Measurements from ENCODE around the gene TNRC18.

Gene TNRC18

GRCh38 chr7:5300366-5300765 lies 123.3 kb downstream of the TNRC18 start:
- no peak for ATAC-seq
- TF ChIP-seq CSRNP3 (CRISPR knock-in tag; IDR thresholded peaks at IDR 0.05) (no peak), PPARA (CRISPR knock-in tag; IDR thresholded peaks at IDR 0.05; ENCODE audit: borderline replicate concordance) (no peak), ISL1 (CRISPR knock-in tag; IDR thresholded peaks at IDR 0.05) (no peak), ZC3H10 (CRISPR knock-in tag; IDR thresholded peaks at IDR 0.05) (no peak), ZNF565 (CRISPR knock-in tag; conservative IDR thresholded peaks at IDR 0.05; ENCODE audit: low read depth) (no peak), TSHZ2 (CRISPR knock-in tag; IDR thresholded peaks at IDR 0.05) (no peak), ZNF70 (CRISPR knock-in tag; IDR thresholded peaks at IDR 0.05) (no peak), PATZ1 (CRISPR knock-in tag; IDR thresholded peaks at IDR 0.05; ENCODE audit: borderline replicate concordance) (no peak), ARNTL (CRISPR knock-in tag; IDR thresholded peaks at IDR 0.05; ENCODE audit: borderline replicate concordance, low read depth) (no peak), GLIS3 (CRISPR knock-in tag; IDR thresholded peaks at IDR 0.05) (no peak), RARB (CRISPR knock-in tag; IDR thresholded peaks at IDR 0.05) (no peak), CREB5 (CRISPR knock-in tag; IDR thresholded peaks at IDR 0.05; ENCODE audit: low read depth) (no peak), ZFP30 (CRISPR knock-in tag; IDR thresholded peaks at IDR 0.05) (no peak), CSDC2 (CRISPR knock-in tag; IDR thresholded peaks at IDR 0.05) (no peak)

GRCh38 chr7:5296611-5297226 lies 126.9 kb downstream of the TNRC18 start:
- TF ChIP-seq RARB (CRISPR knock-in tag; IDR thresholded peaks at IDR 0.05) (no peak), TSHZ2 (CRISPR knock-in tag; IDR thresholded peaks at IDR 0.05) (no peak), BACH2 (CRISPR knock-in tag; IDR thresholded peaks at IDR 0.05; ENCODE audit: borderline replicate concordance) (no peak), ZC3H10 (CRISPR knock-in tag; IDR thresholded peaks at IDR 0.05) (no peak), PATZ1 (CRISPR knock-in tag; IDR thresholded peaks at IDR 0.05; ENCODE audit: borderline replicate concordance) (no peak), ZFP30 (CRISPR knock-in tag; IDR thresholded peaks at IDR 0.05) (no peak), ISL1 (CRISPR knock-in tag; IDR thresholded peaks at IDR 0.05) (no peak), SNAI2 (CRISPR knock-in tag; IDR thresholded peaks at IDR 0.05) (no peak), CSDC2 (CRISPR knock-in tag; IDR thresholded peaks at IDR 0.05) (no peak), CREB5 (CRISPR knock-in tag; IDR thresholded peaks at IDR 0.05; ENCODE audit: low read depth) (no peak), ZFP3 (CRISPR knock-in tag; IDR thresholded peaks at IDR 0.05) (no peak), ZNF8 (CRISPR knock-in tag; IDR thresholded peaks at IDR 0.05) (no peak), TCF4 (CRISPR knock-in tag; IDR thresholded peaks at IDR 0.05; ENCODE audit: borderline replicate concordance) (no peak), ZNF565 (CRISPR knock-in tag; conservative IDR thresholded peaks at IDR 0.05; ENCODE audit: low read depth) (no peak)
- no peak for ATAC-seq
